Measurements from ENCODE around the gene RHBDD2.
"Not testable (repeated sequence)": the region's sequence is repeated elsewhere in the genome, so short reads cannot be mapped to it uniquely, and the experiment has no call there.

The RHBDD2 gene

GRCh38 chr7:75889223-75889825 lies 10.5 kb downstream of the RHBDD2 start:
- Histone ChIP-seq H3K9ac (ENCODE audit: low read depth, low read length) (no peak overlapping the region), H3K36me3 (ENCODE audit: insufficient read depth, low read length) (0 out of 2 replicates have a peak, but pooled peaks cover 4% of the 10 kb centered on the region), H3K4me1 (ENCODE audit: insufficient read depth, low read length) (no peaks in the 10 kb centered on the region), H3K9me3 (ENCODE audit: control insufficient read depth, insufficient read depth, low read length) (no peaks in the 10 kb centered on the region)

GRCh38 chr7:75889826-75890225 lies 11.0 kb downstream of the RHBDD2 start:
- Histone ChIP-seq H3K4me1 (ENCODE audit: insufficient read depth, low read length) (no peaks in the 10 kb centered on the region), H3K9me3 (ENCODE audit: control insufficient read depth, insufficient read depth, low read length) (no peaks in the 10 kb centered on the region), H3K9ac (ENCODE audit: low read depth, low read length) (no peak overlapping the region), H3K36me3 (ENCODE audit: insufficient read depth, low read length) (0 out of 2 replicates have a peak, but pooled peaks cover 4% of the 10 kb centered on the region)

GRCh38 chr7:75891237-75891636 lies 12.4 kb downstream of the RHBDD2 start:
- not testable (repeated sequence) for H3K36me3 ChIP-seq (ENCODE audit: insufficient read depth, low read length); H3K4me1 ChIP-seq (ENCODE audit: insufficient read depth, low read length); H3K9me3 ChIP-seq (ENCODE audit: control insufficient read depth, insufficient read depth, low read length); H3K9ac ChIP-seq (ENCODE audit: low read depth, low read length)

- H3K36me3 ChIP-seq (ENCODE audit: insufficient read depth, low read length): no peaks in the 10 kb centered on the region
- no peaks in the 10 kb centered on the region for H3K4me1 ChIP-seq (ENCODE audit: insufficient read depth, low read length)
- no peak overlapping the region for H3K9ac ChIP-seq (ENCODE audit: low read depth, low read length)
These were observed 13.1 kb downstream of the RHBDD2 start for GRCh38 chr7:75891815-75892411.

GRCh38 chr7:75892634-75893272 lies 13.9 kb downstream of the RHBDD2 start:
- H3K36me3 ChIP-seq (ENCODE audit: insufficient read depth, low read length): no peaks in the 10 kb centered on the region
- no peaks in the 10 kb centered on the region for H3K4me1 ChIP-seq (ENCODE audit: insufficient read depth, low read length)
- H3K9ac ChIP-seq (ENCODE audit: low read depth, low read length): no peak overlapping the region
- H3K9me3 ChIP-seq (ENCODE audit: control insufficient read depth, insufficient read depth, low read length): no peaks in the 10 kb centered on the region

More at GRCh38 chr7:75891815-75892411, 13.1 kb downstream of the RHBDD2 start:
- no peaks in the 10 kb centered on the region for H3K9me3 ChIP-seq (ENCODE audit: control insufficient read depth, insufficient read depth, low read length)

GRCh38 chr7:75896803-75897327 lies 18.0 kb downstream of the RHBDD2 start:
- Histone ChIP-seq H3K4me1 (ENCODE audit: insufficient read depth, low read length) (no peaks in the 10 kb centered on the region), H3K9ac (ENCODE audit: low read depth, low read length) (no peak overlapping the region), H3K36me3 (ENCODE audit: insufficient read depth, low read length) (no peaks in the 10 kb centered on the region), H3K9me3 (ENCODE audit: control insufficient read depth, insufficient read depth, low read length) (no peaks in the 10 kb centered on the region)

GRCh38 chr7:75900617-75901315 lies 21.9 kb downstream of the RHBDD2 start:
- Histone ChIP-seq H3K9me3 (ENCODE audit: control insufficient read depth, insufficient read depth, low read length) (no peaks in the 10 kb centered on the region), H3K9ac (ENCODE audit: low read depth, low read length) (no peak overlapping the region), H3K36me3 (ENCODE audit: insufficient read depth, low read length) (no peaks in the 10 kb centered on the region)

GRCh38 chr7:75905785-75906604 lies 27.2 kb downstream of the RHBDD2 start:
- H3K36me3 ChIP-seq (ENCODE audit: insufficient read depth, low read length): no peaks in the 10 kb centered on the region
- no peak overlapping the region for H3K9ac ChIP-seq (ENCODE audit: low read depth, low read length)
- H3K4me1 ChIP-seq (ENCODE audit: insufficient read depth, low read length): peaks cover 9% of the 10 kb centered on the region; the same call in 1 of the 2 replicates
- no peaks in the 10 kb centered on the region for H3K9me3 ChIP-seq (ENCODE audit: control insufficient read depth, insufficient read depth, low read length)

More at GRCh38 chr7:75900617-75901315, 21.9 kb downstream of the RHBDD2 start:
- peaks cover 2% of the 10 kb centered on the region; the same call in 1 of the 2 replicates for H3K4me1 ChIP-seq (ENCODE audit: insufficient read depth, low read length)

GRCh38 chr7:75906991-75907667 lies 28.3 kb downstream of the RHBDD2 start:
- Histone ChIP-seq H3K36me3 (ENCODE audit: insufficient read depth, low read length) (no peaks in the 10 kb centered on the region), H3K4me1 (ENCODE audit: insufficient read depth, low read length) (peaks cover 9% of the 10 kb centered on the region; the same call in 1 of the 2 replicates), H3K9me3 (ENCODE audit: control insufficient read depth, insufficient read depth, low read length) (no peaks in the 10 kb centered on the region), H3K9ac (ENCODE audit: low read depth, low read length) (no peak overlapping the region)

GRCh38 chr7:75907668-75908039 lies 28.8 kb downstream of the RHBDD2 start:
- not testable (repeated sequence) for H3K9ac ChIP-seq (ENCODE audit: low read depth, low read length); H3K36me3 ChIP-seq (ENCODE audit: insufficient read depth, low read length); H3K4me1 ChIP-seq (ENCODE audit: insufficient read depth, low read length); H3K9me3 ChIP-seq (ENCODE audit: control insufficient read depth, insufficient read depth, low read length)

- no peaks in the 10 kb centered on the region for H3K9me3 ChIP-seq (ENCODE audit: control insufficient read depth, insufficient read depth, low read length)
- peaks cover 9% of the 10 kb centered on the region; the same call in 1 of the 2 replicates for H3K4me1 ChIP-seq (ENCODE audit: insufficient read depth, low read length)
- H3K36me3 ChIP-seq (ENCODE audit: insufficient read depth, low read length): no peaks in the 10 kb centered on the region
- no peak overlapping the region for H3K9ac ChIP-seq (ENCODE audit: low read depth, low read length)
These were observed 30.8 kb downstream of the RHBDD2 start for GRCh38 chr7:75909521-75910132.

- H3K4me1 ChIP-seq (ENCODE audit: insufficient read depth, low read length); H3K9me3 ChIP-seq (ENCODE audit: control insufficient read depth, insufficient read depth, low read length): not testable (repeated sequence)
These were observed 32.4 kb downstream of the RHBDD2 start for GRCh38 chr7:75911186-75911585.

GRCh38 chr7:75913437-75913836 lies 34.6 kb downstream of the RHBDD2 start:
- Histone ChIP-seq H3K9ac (ENCODE audit: low read depth, low read length) (no peak overlapping the region), H3K9me3 (ENCODE audit: control insufficient read depth, insufficient read depth, low read length) (no peaks in the 10 kb centered on the region), H3K36me3 (ENCODE audit: insufficient read depth, low read length) (no peaks in the 10 kb centered on the region), H3K4me1 (ENCODE audit: insufficient read depth, low read length) (0 out of 2 replicates have a peak, but pooled peaks cover 5% of the 10 kb centered on the region)

More at GRCh38 chr7:75911186-75911585, 32.4 kb downstream of the RHBDD2 start:
- H3K36me3 ChIP-seq (ENCODE audit: insufficient read depth, low read length); H3K9ac ChIP-seq (ENCODE audit: low read depth, low read length): not testable (repeated sequence)

Data from ES-I3 (cell line).